Endothelial cell (in vitro differentiated cells): ENCODE results near the gene ATG12. TPM values are rescaled to one million over a fixed set of nuclear protein-coding genes. Genes with fewer than 3 reads are reported as not detected.

Experiments
- DNase-seq: peaks from one replicate; pipeline ENCODE4 v3.0.0; 2021; ENCODE audit warnings: low spot score
- H3K27ac Mint-ChIP-seq: one replicate; pipeline ENCODE4 v1.8.0; 2021; ENCODE audit warnings: mixed read lengths, inconsistent platforms; ENCODE audit not compliant: unreplicated experiment
- H3K27me3 Mint-ChIP-seq: one replicate; pipeline ENCODE4 v1.8.0; 2021; ENCODE audit warnings: mild to moderate bottlenecking, moderate library complexity, mixed read lengths, inconsistent platforms; ENCODE audit not compliant: unreplicated experiment
- H3K36me3 Mint-ChIP-seq: one replicate; pipeline ENCODE4 v1.8.0; 2021; ENCODE audit warnings: mild to moderate bottlenecking, low read depth, mixed read lengths, inconsistent platforms; ENCODE audit not compliant: unreplicated experiment
- H3K4me1 Mint-ChIP-seq: one replicate; pipeline ENCODE4 v1.8.0; 2021; ENCODE audit warnings: mild to moderate bottlenecking, mixed read lengths, inconsistent platforms; ENCODE audit not compliant: unreplicated experiment
- H3K4me3 Mint-ChIP-seq: one replicate; pipeline ENCODE4 v1.8.0; 2021; ENCODE audit warnings: mild to moderate bottlenecking, mixed read lengths, inconsistent platforms; ENCODE audit not compliant: unreplicated experiment
- H3K9me3 Mint-ChIP-seq: one replicate; pipeline ENCODE4 v1.8.0; 2021; ENCODE audit warnings: mixed read lengths, inconsistent platforms; ENCODE audit not compliant: unreplicated experiment
- CTCF ChIP-seq: fragments of 200-600 bp; sonication (generic); IDR thresholded peaks from one replicate; pipeline ENCODE4 v1.5.0; 2021; ENCODE audit warnings: antibody characterized with exemption; ENCODE audit not compliant: unreplicated experiment
- total RNA-seq: library from RNA; stranded (reverse); fragmentation: NEBNext Ultra II Directional; extraction: Animal tissue kit (Norgen Biotek cat#: 25700); gene quantifications from one replicate; pipeline ENCODE4 v1.2.1, GENCODE V29; 2021; ENCODE audit not compliant: unreplicated experiment

The ATG12 gene
- total RNA-seq, 1 donor from 2014 or later: 50.8 TPM

- DNase-seq: no peak
- no peaks in the 10 kb centered on the region for H3K9me3 Mint-ChIP-seq
Observed at GRCh38 chr5:115801152-115801551, 40.2 kb downstream of the ATG12 start.

GRCh38 chr5:115800108-115800507 is 41.3 kb downstream of the ATG12 start:
- no peaks in the 10 kb centered on the region for H3K27me3 Mint-ChIP-seq
- H3K9me3 Mint-ChIP-seq: no peaks in the 10 kb centered on the region
- H3K27ac Mint-ChIP-seq: no peak overlapping the region
- no peak overlapping the region for H3K4me3 Mint-ChIP-seq
- H3K4me1 Mint-ChIP-seq: no peaks in the 10 kb centered on the region
- DNase-seq: no peak
- H3K36me3 Mint-ChIP-seq: no peaks in the 10 kb centered on the region
- TF ChIP-seq CTCF: no peak

More at GRCh38 chr5:115801152-115801551, 40.2 kb downstream of the ATG12 start:
- Mint-ChIP-seq H3K36me3 (no peaks in the 10 kb centered on the region), H3K4me1 (no peaks in the 10 kb centered on the region), H3K4me3 (no peak overlapping the region), H3K27ac (no peak overlapping the region), H3K27me3 (no peaks in the 10 kb centered on the region)
- TF ChIP-seq CTCF: no peak

GRCh38 chr5:115798252-115798651 is 43.1 kb downstream of the ATG12 start:
- no peaks in the 10 kb centered on the region for H3K36me3 Mint-ChIP-seq
- H3K4me1 Mint-ChIP-seq: no peaks in the 10 kb centered on the region
- no peak overlapping the region for H3K27ac Mint-ChIP-seq
- H3K9me3 Mint-ChIP-seq: no peaks in the 10 kb centered on the region
- TF ChIP-seq CTCF: no peak
- no peaks in the 10 kb centered on the region for H3K27me3 Mint-ChIP-seq
- H3K4me3 Mint-ChIP-seq: no peak overlapping the region
- no peak for DNase-seq

- H3K27me3 Mint-ChIP-seq: no peaks in the 10 kb centered on the region
- no peak for DNase-seq
- no peaks in the 10 kb centered on the region for H3K4me1 Mint-ChIP-seq
- no peaks in the 10 kb centered on the region for H3K9me3 Mint-ChIP-seq
- no peak for TF ChIP-seq CTCF
- no peaks in the 10 kb centered on the region for H3K36me3 Mint-ChIP-seq
- H3K27ac Mint-ChIP-seq: no peak overlapping the region
- H3K4me3 Mint-ChIP-seq: no peak overlapping the region
Observed at GRCh38 chr5:115796656-115797055, 44.7 kb downstream of the ATG12 start.

GRCh38 chr5:115795700-115796099 is 45.7 kb downstream of the ATG12 start:
- Mint-ChIP-seq H3K9me3 (no peaks in the 10 kb centered on the region), H3K4me1 (no peaks in the 10 kb centered on the region), H3K27me3 (no peaks in the 10 kb centered on the region), H3K27ac (no peak overlapping the region), H3K36me3 (no peaks in the 10 kb centered on the region), H3K4me3 (no peak overlapping the region)
- no peak for TF ChIP-seq CTCF
- DNase-seq: no peak
